NT2/D1 (cell line): ENCODE data around the gene ATXN7.

Source experiments
- DNase-seq: peaks from one replicate; pipeline ENCODE4 v3.0.0-alpha.2; 2011; ENCODE audit warnings: low read depth, low spot score
- H3K27me3 ChIP-seq: 2 replicates; pipeline ENCODE4 v1.6.0; 2011; ENCODE audit warnings: mild to moderate bottlenecking; ENCODE audit not compliant: insufficient read length, insufficient read depth
- H3K36me3 ChIP-seq: 2 replicates; pipeline ENCODE4 v1.6.1; 2011; ENCODE audit warnings: mild to moderate bottlenecking, low read length, mixed read lengths; ENCODE audit not compliant: insufficient read depth, insufficient read length
- H3K4me1 ChIP-seq: 2 replicates; pipeline ENCODE4 v1.5.1; 2011; ENCODE audit not compliant: insufficient read depth, insufficient read length
- H3K4me3 ChIP-seq: 2 replicates; pipeline ENCODE4 v1.5.1; 2011; ENCODE audit warnings: low read depth; ENCODE audit not compliant: insufficient read length
- H3K9ac ChIP-seq: 2 replicates; pipeline ENCODE4 v1.6.0; 2011; ENCODE audit warnings: low read depth; ENCODE audit not compliant: insufficient read length
- H3K9me3 ChIP-seq: 2 replicates; pipeline ENCODE4 v1.5.1; 2011; ENCODE audit warnings: mild to moderate bottlenecking, low read length; ENCODE audit not compliant: insufficient read depth
- SUZ12 ChIP-seq: IDR thresholded peaks from 2 replicates; pipeline ENCODE4 v1.6.1; 2011; ENCODE audit not compliant: insufficient read length, insufficient read depth; ENCODE audit errors: extremely low read depth
- YY1 ChIP-seq: IDR thresholded peaks from 2 replicates; pipeline ENCODE4 v1.6.1; 2011; ENCODE audit not compliant: insufficient read length, insufficient read depth
- ZNF274 ChIP-seq: IDR thresholded peaks from 2 replicates; pipeline ENCODE4 v1.6.1; 2011; ENCODE audit warnings: mild to moderate bottlenecking, low read depth, low read length

Gene ATXN7

DNA sequence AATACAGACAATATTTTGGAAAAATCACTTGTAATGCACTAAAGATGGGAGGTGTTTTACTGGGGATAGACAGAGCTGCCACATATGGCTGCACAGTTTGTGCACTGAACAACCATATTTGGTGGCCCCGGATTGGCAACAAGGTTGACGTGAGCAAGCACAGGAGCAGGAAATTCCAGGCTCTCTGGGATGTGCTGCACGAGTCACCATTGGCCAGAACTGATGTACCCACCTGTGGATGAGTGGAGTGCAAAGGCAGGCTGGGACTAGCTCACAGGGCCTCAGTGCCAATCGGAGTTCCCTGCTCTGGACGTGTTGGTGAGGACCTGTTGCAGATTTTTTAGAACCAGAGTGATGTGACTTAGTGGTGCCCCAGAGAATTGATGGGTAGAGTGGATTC, 90.5 kb downstream of the ATXN7 start:
- no peak for DNase-seq
- H3K27me3 ChIP-seq, result no peaks in the 10 kb centered on the region
- no peak overlapping the region for H3K9ac ChIP-seq
- H3K4me3 ChIP-seq, result no peak overlapping the region
- TF ChIP-seq ZNF274 (no peak), YY1 (no peak), SUZ12 (no peak)
- no peaks in the 10 kb centered on the region for H3K9me3 ChIP-seq
- peaks cover 2% of the 10 kb centered on the region for H3K4me1 ChIP-seq
- peaks cover 14% of the 10 kb centered on the region for H3K36me3 ChIP-seq

DNA sequence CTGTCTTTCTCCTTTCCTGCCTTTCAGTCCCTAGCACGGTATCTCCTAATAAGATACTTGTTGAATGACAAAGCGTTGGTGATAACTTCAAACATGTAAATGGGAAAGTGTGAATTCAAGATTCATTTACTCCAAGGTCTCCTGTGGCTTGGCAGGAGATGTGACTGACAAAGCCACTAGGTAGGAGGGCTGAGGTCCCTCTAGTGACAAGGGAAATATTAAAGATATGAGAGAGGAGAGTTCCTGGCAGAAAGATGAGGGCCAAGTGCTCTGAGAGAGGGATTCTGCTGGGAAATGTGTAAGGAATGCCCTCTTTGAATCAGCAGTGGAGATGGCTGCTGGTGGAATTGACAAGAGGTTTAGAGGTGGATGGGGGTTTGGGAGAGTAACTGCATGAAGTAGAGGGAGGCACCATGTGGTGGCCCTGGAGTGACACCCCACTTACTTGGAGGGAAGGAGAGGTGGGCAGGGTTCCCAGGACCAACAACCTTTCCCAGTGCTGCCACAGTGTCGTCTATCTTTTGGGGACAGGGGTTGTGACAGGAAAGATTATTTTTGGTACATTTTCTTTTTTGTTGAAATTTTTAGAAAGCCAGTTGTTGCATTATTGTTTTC, 91.5 kb downstream of the ATXN7 start:
- TF ChIP-seq SUZ12 (no peak), YY1 (no peak), ZNF274 (no peak)

DNA sequence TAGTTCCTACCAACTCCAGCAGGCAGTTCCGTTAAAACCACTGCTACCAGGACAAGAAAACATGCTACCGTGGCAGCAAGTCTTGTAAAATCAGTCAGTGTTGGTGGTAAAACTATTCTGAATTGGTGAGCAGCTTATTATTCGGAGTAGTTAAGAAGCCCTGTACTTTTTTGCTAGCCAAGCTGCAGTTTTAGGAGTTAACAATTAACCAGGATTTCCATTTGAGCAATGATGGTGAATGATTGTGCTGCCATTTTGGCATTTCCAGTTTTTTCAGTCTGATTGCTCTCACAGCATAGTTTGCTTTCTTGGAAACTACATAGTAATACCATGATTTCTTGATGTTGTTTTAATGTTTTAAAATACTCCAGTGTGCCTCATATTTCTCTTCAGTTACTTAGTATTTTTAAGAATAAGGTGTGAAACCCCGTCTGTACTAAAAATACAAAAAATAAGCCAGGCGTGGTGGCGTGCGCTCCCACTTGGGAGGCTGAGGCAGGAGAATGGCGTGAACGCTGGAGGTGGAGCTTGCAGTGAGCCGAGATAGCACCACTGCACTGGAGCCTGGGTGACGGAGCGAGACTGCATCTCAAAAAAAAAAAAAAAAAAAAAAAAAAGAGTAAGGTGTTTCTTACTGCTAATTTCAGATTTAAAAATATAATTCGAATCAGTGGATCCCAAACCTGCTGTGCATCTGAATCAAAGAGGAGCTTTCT, 92.3 kb downstream of the ATXN7 start:
- H3K27me3 ChIP-seq, result no peaks in the 10 kb centered on the region
- no peak overlapping the region for H3K9ac ChIP-seq
- no peak for TF ChIP-seq ZNF274
- H3K36me3 ChIP-seq, result peaks cover 14% of the 10 kb centered on the region
- no peak for DNase-seq
- H3K4me3 ChIP-seq, result no peak overlapping the region
- peaks cover 5% of the 10 kb centered on the region for H3K4me1 ChIP-seq
- H3K9me3 ChIP-seq, result no peaks in the 10 kb centered on the region

More for the DNA sequence above, 91.5 kb downstream of the ATXN7 start:
- no peak overlapping the region for H3K9ac ChIP-seq
- no peaks in the 10 kb centered on the region for H3K27me3 ChIP-seq
- H3K36me3 ChIP-seq, result peaks cover 14% of the 10 kb centered on the region
- no peak for DNase-seq
- no peak overlapping the region for H3K4me3 ChIP-seq
- peaks cover 3% of the 10 kb centered on the region for H3K4me1 ChIP-seq
- H3K9me3 ChIP-seq, result no peaks in the 10 kb centered on the region

DNA sequence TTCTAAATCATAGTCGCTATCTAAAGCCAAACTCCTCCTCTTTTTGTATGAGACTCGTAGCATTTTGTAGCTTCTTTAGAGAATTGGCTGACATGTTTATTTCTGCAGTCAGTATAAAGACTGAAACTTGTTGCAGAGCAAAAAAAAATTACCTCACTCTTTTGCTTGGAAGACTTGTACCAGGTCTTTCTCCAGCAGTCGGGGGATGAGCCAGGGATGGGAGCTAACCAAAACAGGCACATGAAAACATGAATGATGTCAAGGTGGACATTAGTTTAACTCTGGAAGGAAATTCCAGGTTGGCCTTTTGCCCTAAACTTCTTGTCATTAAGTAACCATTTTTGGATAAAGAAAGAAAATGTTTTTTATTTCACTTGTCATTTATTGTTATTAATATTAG, 95.5 kb downstream of the ATXN7 start:
- Histone ChIP-seq H3K36me3 (peaks cover 7% of the 10 kb centered on the region), H3K9me3 (no peaks in the 10 kb centered on the region), H3K4me3 (no peak overlapping the region), H3K4me1 (peaks cover 5% of the 10 kb centered on the region), H3K27me3 (no peaks in the 10 kb centered on the region), H3K9ac (no peak overlapping the region)
- TF ChIP-seq SUZ12, result no peak
- no peak for TF ChIP-seq YY1
- no peak for TF ChIP-seq ZNF274
- no peak for DNase-seq

GRCh38 chr3:63960048-63960711, 96.5 kb downstream of the ATXN7 start:
- Histone ChIP-seq H3K27me3 (no peaks in the 10 kb centered on the region), H3K4me3 (no peak overlapping the region), H3K9me3 (no peaks in the 10 kb centered on the region), H3K9ac (no peak overlapping the region), H3K4me1 (peaks cover 5% of the 10 kb centered on the region), H3K36me3 (peaks cover 4% of the 10 kb centered on the region)
- no peak for DNase-seq
- TF ChIP-seq YY1 (no peak), SUZ12 (no peak), ZNF274 (no peak)

- DNase-seq, result no peak
- no peaks in the 10 kb centered on the region for H3K27me3 ChIP-seq
- TF ChIP-seq YY1 (no peak), SUZ12 (no peak), ZNF274 (no peak)
- no peaks in the 10 kb centered on the region for H3K36me3 ChIP-seq
- no peak overlapping the region for H3K9ac ChIP-seq
- peaks cover 3% of the 10 kb centered on the region for H3K4me1 ChIP-seq
- no peaks in the 10 kb centered on the region for H3K9me3 ChIP-seq
- no peak overlapping the region for H3K4me3 ChIP-seq
These were observed 98.2 kb downstream of the ATXN7 start for GRCh38 chr3:63961891-63962290.

DNA sequence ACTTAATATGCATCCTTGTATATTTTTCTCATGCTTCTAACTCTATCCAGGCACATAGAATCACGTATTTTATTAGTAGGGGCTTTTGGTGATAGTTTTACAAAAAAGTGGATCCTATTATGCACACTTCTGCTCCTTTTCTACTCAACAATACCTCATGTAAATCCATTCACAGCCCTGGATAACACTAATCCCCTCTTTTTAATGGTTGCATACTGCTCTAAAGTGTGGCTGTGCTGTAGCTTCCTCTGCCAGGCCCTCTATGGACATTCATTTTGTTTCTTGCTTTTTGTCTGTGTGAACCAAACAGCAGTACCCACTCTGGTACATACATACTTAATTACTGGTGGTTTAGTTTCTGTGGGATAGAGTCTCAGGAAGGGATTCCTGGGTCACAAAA, 99.8 kb downstream of the ATXN7 start:
- TF ChIP-seq YY1, result no peak
- no peak for TF ChIP-seq SUZ12
- TF ChIP-seq ZNF274, result no peak
- Histone ChIP-seq H3K4me1 (peaks cover 8% of the 10 kb centered on the region), H3K9me3 (no peaks in the 10 kb centered on the region), H3K27me3 (no peaks in the 10 kb centered on the region), H3K9ac (no peak overlapping the region), H3K36me3 (no peaks in the 10 kb centered on the region), H3K4me3 (no peak overlapping the region)
- DNase-seq, result no peak
